GM18519 (cell line): ENCODE results near the gene ECI1.

Source experiments
- ATAC-seq: cut with Tn5 transposase; IDR thresholded peaks from one replicate; pipeline ENCODE4 v1.9.1; 2021; ENCODE audit warnings: mild to moderate bottlenecking, moderate library complexity; ENCODE audit not compliant: unreplicated experiment, low FRiP score

Gene ECI1

DNA sequence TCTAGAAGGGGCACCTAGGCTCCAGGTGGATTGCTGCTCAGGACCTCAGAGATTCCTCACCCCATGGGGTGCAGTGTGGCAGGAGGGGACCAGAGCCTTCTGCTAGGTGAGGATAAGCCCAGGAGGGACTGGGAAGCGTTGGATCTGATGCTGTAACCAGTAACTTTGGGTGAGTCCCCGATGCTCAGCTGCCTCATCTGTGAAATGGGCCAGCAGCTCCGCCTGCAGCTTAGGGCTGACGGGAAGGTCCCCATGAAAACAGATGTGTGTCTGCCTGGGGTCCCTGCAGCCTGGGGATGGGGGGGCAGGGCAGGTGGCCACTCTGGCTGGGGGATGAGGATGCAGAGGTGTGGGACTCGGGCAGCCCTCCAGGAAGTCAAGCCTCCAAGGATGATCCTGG lies 52.3 kb downstream of the ECI1 start:
- no peak for ATAC-seq

DNA sequence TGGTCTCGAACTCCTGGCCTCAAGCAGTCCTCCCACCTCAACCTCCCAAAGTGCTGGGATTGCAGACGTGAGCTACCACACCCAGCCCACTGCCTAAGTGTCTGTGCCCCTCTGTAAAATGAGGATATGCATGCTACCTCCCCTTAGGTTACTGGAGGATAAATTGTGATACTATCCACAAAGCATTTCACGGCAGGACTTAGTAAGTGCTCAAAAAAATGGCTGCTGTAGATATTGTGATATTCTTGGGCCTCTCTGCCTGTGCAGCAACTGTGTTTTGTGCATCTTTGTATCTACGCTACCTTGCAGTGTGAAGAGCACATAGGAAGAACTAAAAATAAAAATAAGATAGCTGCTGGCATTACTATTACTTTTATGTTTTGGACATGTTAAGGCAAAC lies 53.1 kb downstream of the ECI1 start:
- ATAC-seq, result no peak

DNA sequence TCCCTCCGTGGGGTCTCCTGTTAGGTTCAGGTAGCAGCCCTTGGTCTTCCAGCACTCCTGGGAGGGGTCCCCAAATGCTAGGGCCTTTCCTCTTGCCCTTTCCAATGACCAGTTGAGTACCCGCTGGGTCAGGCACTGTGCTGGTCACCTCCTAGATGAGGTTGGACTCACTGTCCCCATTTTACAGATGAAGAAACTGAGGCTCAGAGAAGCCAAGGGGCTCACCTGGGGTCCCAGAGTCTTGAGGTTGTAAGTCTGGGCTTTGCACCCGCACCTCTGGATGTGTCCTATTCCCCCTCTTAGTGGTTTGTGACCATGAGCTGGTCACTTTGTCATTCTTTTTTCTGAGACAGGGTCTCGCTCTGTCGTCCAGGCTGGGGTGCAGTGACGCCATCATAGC lies 53.6 kb downstream of the ECI1 start:
- no peak for ATAC-seq

DNA sequence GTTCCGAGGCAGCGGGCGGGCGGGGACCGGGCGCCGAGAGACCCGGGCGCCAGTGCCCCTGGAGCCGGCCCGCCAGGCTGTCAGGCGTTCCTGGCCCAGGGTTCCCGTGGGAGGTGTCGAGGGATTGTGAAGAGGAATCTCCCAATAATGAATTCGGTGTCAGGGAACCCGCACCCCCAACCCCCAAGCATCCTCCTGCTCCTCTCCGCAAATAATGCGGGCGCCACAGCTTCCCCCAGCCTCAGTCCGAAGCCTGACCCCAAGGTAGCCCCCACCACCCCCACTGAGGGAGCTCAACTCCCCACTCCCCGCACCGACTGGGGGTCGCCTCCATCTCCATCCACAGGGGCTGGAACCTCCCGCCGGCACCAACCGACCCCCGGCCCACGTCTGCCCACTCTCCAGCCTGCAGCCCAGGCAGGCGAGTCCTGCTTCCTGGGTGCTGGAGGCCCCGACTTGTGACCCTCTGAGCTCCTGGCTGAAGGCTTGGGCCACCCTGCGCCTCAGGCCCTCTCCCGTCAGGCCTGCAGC lies 54.3 kb downstream of the ECI1 start:
- ATAC-seq, result no peak

DNA sequence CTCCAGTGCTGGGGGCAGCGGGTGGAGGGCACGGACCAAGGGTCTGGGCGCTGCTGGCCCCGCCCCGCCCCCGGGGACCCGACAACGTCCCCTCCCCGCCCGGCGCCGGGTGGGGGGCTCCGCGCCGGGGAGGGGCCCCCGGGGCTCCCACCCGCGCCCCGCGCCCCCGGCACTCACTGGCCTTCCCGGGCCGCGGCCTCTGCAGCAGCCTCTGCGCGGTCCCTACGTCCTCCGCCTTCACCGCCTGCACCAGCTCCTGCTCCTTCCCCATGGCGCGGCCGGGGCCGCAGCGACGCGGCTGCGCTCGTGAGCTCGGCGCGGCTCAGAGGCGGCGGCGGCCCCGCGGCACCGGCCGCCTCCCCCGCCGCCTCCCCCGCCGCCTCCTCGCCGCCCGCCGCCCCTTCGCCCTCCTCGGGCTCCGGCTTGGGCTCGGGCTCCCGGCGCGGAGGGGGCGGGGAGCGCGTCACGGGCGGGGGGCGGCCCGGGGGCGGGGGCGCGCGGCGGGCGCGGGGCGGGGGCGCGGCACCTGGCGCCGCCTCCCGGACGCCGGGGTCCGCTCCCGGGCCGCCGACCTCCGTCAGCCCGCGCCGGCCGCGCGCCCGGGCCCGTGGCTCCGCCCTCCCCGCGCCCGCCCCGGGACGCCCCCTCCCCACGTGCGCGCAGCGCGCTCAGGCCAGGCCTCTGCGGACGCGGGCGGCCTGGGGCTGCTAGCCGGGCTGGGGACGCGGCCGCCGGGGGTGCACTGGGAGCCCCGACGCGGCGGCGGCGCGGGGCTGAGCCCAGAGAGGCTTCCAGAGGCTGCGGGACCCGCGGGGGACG lies 55.0 kb downstream of the ECI1 start, which contains the start of gene CASKIN1:
TSS of gene CASKIN1 (minus strand) at position 444 of the 819 bp plus-strand sequence. CDS start at position 271, 173 bp downstream.
- no peak for ATAC-seq

DNA sequence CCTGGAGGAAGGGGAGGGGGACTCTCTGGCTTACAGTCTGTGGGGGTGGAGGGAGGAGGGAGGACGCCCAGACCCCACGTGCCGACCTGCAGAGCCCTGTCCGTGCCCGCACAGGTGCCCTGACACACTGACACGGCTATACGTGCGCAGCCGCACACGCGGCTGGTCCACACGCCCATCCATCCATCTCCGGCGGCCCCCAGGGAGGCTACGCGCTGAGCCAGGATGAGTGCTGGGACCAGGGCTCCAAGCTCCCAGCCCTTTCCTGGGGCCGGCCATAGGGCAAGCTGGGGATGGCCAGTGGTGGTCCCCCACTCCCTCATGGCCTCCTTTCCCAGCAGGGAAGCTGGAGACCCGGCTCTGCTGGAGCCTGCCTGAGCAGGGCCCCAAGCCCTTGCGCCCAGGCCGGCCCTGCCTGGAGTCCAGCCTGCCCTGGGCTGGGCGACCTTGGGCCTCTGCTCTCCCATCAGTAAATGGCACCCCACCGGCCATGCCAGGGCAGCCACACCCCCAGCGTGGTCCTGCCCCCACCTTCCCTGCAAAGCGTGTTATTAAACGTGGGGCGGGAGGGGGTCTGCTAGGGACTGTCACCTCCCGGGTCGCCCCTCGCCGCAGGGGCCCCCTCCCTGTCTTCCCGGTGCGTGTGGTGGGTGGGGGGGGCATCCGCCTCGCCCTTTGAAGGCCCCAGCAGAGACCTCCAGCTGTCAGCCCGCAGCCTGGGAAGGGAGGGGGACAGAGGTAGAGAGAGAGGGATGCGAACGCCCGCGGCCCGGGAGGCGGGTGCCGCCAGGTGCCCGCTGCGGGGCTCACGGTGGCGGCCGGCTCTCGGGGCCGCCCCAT lies 55.8 kb downstream of the ECI1 start:
- ATAC-seq, result no peak

DNA sequence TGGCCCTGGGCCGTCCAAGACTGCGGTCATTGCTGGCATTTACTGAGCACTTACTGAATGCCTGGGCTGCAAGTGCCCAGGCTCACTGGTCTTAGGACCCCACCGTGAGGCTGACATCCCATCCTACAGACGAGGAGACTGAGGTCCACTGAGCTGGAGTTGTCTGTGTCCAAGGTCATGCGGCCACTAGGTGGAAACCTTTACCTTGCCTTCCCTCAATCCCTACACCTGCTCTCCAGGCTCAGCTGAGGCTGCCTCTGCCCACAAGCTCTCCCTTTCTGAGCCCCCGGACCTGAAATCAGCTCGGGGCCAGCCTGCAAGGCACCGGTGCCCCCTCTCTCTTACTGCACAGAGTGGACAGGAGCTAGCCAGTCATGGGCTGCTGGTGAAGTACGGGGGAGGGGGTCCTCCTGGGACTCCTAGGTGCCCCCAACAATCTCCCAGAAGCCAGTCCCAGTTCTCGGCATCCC lies 56.5 kb downstream of the ECI1 start:
- no peak for ATAC-seq

DNA sequence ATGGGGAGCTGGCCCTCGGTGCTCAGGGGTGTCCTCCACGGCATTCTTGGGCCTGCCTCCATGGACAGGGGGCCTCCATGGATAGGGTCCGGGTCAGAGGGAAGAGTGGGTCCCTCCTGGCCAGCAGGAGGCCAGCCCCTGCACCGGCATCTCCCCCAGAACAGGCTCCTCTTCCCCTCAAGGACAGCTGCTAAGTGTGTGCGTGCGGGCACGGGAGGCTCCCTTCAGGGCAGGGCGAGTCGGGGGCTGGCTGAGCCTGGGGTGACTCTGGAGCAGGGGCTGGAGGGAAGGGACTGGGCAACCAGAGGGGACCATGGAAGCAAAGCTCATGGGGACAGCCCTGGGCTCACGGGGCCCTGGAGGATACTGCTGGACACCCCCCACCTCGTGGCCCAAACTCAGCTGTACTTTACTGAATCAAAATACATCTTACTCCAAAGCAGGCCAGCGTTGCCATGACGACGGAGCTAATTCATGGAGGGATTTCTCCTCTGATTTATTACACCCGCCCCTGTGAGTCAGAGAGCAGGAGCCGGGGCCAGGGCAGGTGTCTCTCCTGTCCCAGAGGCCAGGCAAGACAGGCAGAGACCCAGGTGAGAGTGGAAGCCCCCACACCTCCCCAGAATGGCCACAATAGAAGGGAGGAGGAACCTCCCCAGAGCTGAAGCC lies 57.1 kb downstream of the ECI1 start:
- no peak for ATAC-seq

DNA sequence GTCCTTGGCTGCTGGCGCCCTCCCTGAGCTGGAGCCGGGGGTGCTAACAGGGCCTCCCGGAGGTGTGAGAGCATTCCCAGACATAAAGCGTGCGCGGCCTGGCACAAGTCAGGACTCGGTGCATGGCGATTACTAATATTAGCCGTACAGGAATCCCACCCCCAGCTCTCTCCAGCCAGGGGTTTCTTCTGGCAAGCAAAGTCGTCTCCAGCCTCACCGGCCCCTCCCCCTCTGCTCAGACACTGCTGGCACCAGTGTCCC lies 60.0 kb downstream of the ECI1 start:
- ATAC-seq, result no peak

DNA sequence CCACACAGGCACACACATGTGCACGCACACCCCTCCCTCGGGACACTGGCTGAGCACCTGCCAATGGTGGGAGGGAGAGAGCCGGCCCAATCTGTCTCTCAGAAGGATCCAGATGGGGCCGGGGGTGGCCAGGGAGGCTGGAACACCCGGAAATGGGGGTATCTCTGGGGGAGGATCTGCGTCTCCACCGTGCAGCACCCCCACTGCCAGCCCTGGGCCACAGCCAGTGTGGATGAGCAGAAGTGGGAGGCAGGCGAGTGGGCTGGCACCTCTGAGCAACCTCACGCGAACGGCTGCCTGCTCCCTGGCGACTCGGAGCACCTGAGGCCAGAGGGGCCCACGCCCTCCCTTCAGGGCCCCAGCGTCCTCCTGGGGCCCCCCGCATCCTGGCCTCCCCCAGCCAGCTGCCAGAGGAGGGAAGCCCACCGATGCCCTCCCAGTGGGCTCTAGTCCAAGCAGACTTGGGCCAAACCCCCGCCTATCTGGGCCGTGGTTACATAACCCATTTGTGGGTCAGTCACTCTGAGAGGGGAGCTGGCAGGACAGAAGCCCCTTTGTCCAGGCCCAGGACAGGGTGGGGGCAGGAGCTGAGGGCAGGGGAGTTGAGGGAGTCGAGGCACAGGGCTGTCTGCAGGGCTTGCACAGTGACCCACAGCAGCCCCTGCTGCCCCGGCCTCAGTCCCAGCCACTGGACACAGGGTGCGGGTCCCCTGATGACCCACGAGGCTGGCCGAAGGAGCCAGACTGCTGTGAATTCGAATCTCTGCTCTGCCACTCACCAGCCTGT lies 60.5 kb downstream of the ECI1 start:
- no peak for ATAC-seq

DNA sequence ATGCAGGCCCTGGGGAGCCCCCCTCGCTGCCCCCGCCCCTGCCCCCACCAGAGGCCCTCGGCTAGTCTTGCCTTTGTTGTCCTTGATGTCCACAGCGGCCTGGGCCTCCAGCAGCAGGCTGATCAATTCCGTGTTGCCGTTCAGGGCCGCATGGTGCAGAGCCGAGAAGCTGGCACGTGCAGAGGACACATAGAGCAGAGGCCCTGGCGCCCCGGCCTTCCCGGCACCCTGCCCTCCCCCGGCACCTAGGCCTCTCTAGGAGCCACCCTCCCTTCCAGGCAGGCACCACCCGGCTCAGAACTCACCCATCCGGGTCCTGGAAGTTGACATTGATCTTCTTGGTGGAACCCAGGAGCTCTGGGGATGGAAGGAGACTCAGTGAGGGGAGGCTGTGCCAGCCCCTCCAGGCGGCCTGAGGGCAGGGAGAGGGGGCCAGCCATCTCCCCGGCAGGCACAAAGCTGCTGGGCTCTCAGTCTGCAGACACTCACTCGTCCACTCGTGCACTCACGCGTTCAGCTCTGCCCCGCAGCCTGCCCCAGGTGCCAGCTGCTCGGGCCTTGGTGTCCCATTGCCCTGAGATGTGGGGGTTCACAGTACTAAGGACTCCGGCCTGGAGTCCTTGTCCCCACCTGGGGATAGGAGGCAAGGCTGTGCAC lies 61.3 kb downstream of the ECI1 start:
- no peak for ATAC-seq
